PC-9 (cell line): ENCODE data around the gene NXF1. TPM values are rescaled to one million over a fixed set of nuclear protein-coding genes. Genes with fewer than 3 reads are reported as not detected.

Experiments used
- BruUV-seq: library from RNA; stranded (reverse); fragments of 400-500 nt; replicated peaks from 2 replicates; lab custom pipeline; 2021; lab: Mats Ljungman, UMichigan
- CTCF ChIA-PET: fragments of 300-600 bp; sonication (Branson Sonifier 250); formaldehyde crosslinking; loops from one replicate; lab custom pipeline; 2022; ENCODE audit warnings: antibody characterized with exemption; lab: Charles Lee
- POLR2A ChIA-PET: fragments of 300-600 bp; sonication (Branson Sonifier 250); formaldehyde crosslinking; loops from one replicate; lab custom pipeline; 2022; ENCODE audit warnings: antibody characterized with exemption; ENCODE audit not compliant: unreplicated experiment; lab: Charles Lee
- DNase-seq, 2 experiments: peaks; one replicate each; pipeline versions ENCODE4 v3.0.0 to v3.0.0-alpha.2; 2015 to 2022; ENCODE audit warnings: mixed read lengths in 1 of 2
- H2AFZ ChIP-seq: fragments of 200-600 bp; sonication (generic); 2 replicates; pipeline ENCODE4 v1.8.1; 2017; ENCODE audit warnings: antibody characterized with exemption
- H3F3A ChIP-seq: fragments of 200-600 bp; sonication (generic); 2 replicates; pipeline ENCODE4 v1.8.1; 2017; ENCODE audit warnings: antibody characterized with exemption, mild to moderate bottlenecking, low read depth; ENCODE audit not compliant: insufficient read depth
- H3K27ac ChIP-seq: fragments of 200-600 bp; sonication (generic); 2 replicates; pipeline ENCODE4 v1.6.1; 2016; ENCODE audit warnings: mixed run types
- H3K27me3 ChIP-seq: fragments of 200-600 bp; sonication (generic); 2 replicates; pipeline ENCODE4 v1.6.1; 2016; ENCODE audit warnings: low read depth, mixed run types; ENCODE audit not compliant: insufficient read depth
- H3K36me3 ChIP-seq: fragments of 200-600 bp; sonication (generic); 2 replicates; pipeline ENCODE4 v1.6.1; 2016; ENCODE audit warnings: low read depth, mixed run types
- H3K4me1 ChIP-seq: fragments of 200-600 bp; sonication (generic); replicated peaks from 2 replicates; pipeline ENCODE4 v1.6.1; 2016; ENCODE audit warnings: mixed run types; ENCODE audit not compliant: insufficient read depth
- H3K4me2 ChIP-seq: fragments of 200-600 bp; sonication (generic); 2 replicates; pipeline ENCODE4 v1.6.1; 2017; ENCODE audit warnings: mixed run types
- H3K4me3 ChIP-seq: fragments of 200-600 bp; sonication (generic); 2 replicates; pipeline ENCODE4 v1.6.1; 2016; ENCODE audit warnings: mixed run types
- H3K79me2 ChIP-seq: fragments of 200-600 bp; sonication (generic); 2 replicates; pipeline ENCODE4 v1.6.1; 2017; ENCODE audit warnings: low read depth, mixed run types
- H3K9me2 ChIP-seq: fragments of 200-600 bp; sonication (generic); 2 replicates; pipeline ENCODE4 v1.8.1; 2017; ENCODE audit warnings: mild to moderate bottlenecking; ENCODE audit not compliant: insufficient read depth
- H3K9me3 ChIP-seq: fragments of 200-600 bp; sonication (generic); 2 replicates; pipeline ENCODE4 v1.8.1; 2016; ENCODE audit warnings: low read depth; ENCODE audit not compliant: insufficient read depth
- H4K20me1 ChIP-seq: fragments of 200-600 bp; sonication (generic); 2 replicates; pipeline ENCODE4 v1.8.1; 2017; ENCODE audit not compliant: insufficient read depth
- CTCF ChIP-seq: fragments of 200-600 bp; sonication (generic); conservative IDR thresholded peaks from 2 replicates; pipeline ENCODE4 v1.6.1; 2017; ENCODE audit warnings: mixed run types, antibody characterized with exemption, mild to moderate bottlenecking, moderate library complexity
- EZH2 ChIP-seq: fragments of 200-600 bp; sonication (generic); IDR thresholded peaks from 2 replicates; pipeline ENCODE4 v1.8.0; 2017; ENCODE audit warnings: antibody characterized with exemption, low read depth
- intact Hi-C: fragments of 100-400 bp; cut with micrococcal nuclease; formaldehyde crosslinking; loops from one replicate; pipeline ENCODE4 v1.10.0; 2022; ENCODE audit not compliant: unreplicated experiment
- total RNA-seq: library from RNA; stranded (reverse); gene quantifications from 2 replicates; pipeline ENCODE4 v1.2.3, GENCODE V29; 2021

The NXF1 gene
- total RNA-seq, 1 experiment from 2014 or later, result 56.1 TPM

GRCh38 chr11:62810748-62811147, 5.5 kb upstream of the NXF1 start:
- Histone ChIP-seq H3F3A (peaks cover 51% of the 10 kb centered on the region), H3K9me3 (no peaks in the 10 kb centered on the region), H3K9me2 (no peaks in the 10 kb centered on the region), H3K36me3 (no peaks in the 10 kb centered on the region), H4K20me1 (no peaks in the 10 kb centered on the region), H3K27me3 (no peaks in the 10 kb centered on the region), H3K79me2 (no peaks in the 10 kb centered on the region), H3K4me2 (no peak overlapping the region), H3K4me3 (no peak overlapping the region), H2AFZ (no peak overlapping the region), H3K4me1 (peaks cover 8% of the 10 kb centered on the region), H3K27ac (no peak overlapping the region)
- ChIA-PET POLR2A (no interaction called here), CTCF (no interaction called here)
- intact Hi-C loops, result no loop called here
- no TSS peak for BruUV-seq
- no peak for DNase-seq
- TF ChIP-seq CTCF (no peak), EZH2 (no peak)

- Histone ChIP-seq H3K4me1 (peaks cover 20% of the 10 kb centered on the region), H3K4me2 (peak overlapping the region; percentile 76), H3K9me2 (no peaks in the 10 kb centered on the region), H3K27ac (peak overlapping the region; percentile 14; the same call in 1 of the 2 replicates), H4K20me1 (no peaks in the 10 kb centered on the region; the same call in 1 of the 2 replicates), H3K36me3 (0 out of 2 replicates have a peak, but pooled peaks cover 16% of the 10 kb centered on the region), H3K4me3 (no peak overlapping the region), H3K79me2 (peaks cover 32% of the 10 kb centered on the region), H2AFZ (no peak overlapping the region), H3K27me3 (no peaks in the 10 kb centered on the region), H3K9me3 (no peaks in the 10 kb centered on the region), H3F3A (peaks cover 37% of the 10 kb centered on the region; the same call in 1 of the 2 replicates)
- intact Hi-C loops, result no loop called here
- ChIA-PET POLR2A (interaction anchor here (0.7 to 1.4 kb wide), 2 partner anchors 35 to 1005 kb away, joined by 4 to 20 read pairs; no protein-coding TSS in a partner anchor), CTCF (interaction anchor here (0.6 to 0.7 kb wide), 2 partner anchors 34 to 215 kb away, joined by 3 to 11 read pairs; no protein-coding TSS in a partner anchor)
- BruUV-seq, result no TSS peak
- DNase-seq, result peak in 1 of 2 experiments; percentile 25
- TF ChIP-seq EZH2, result no peak
- TF ChIP-seq CTCF, result no peak
Observed at GRCh38 chr11:62806611-62807121, 1.4 kb upstream of the NXF1 start.

- Histone ChIP-seq H3K9me3 (no peaks in the 10 kb centered on the region), H3K27ac (peak overlapping the region; percentile 14; the same call in 1 of the 2 replicates), H2AFZ (peak overlapping the region; percentile 62), H3K4me1 (peaks cover 20% of the 10 kb centered on the region), H3F3A (peaks cover 31% of the 10 kb centered on the region; the same call in 1 of the 2 replicates), H3K4me2 (peak overlapping the region; percentile 76), H3K9me2 (no peaks in the 10 kb centered on the region), H3K36me3 (peaks cover 23% of the 10 kb centered on the region; the same call in 1 of the 2 replicates), H3K27me3 (no peaks in the 10 kb centered on the region), H4K20me1 (no peaks in the 10 kb centered on the region; the same call in 1 of the 2 replicates), H3K79me2 (peaks cover 32% of the 10 kb centered on the region), H3K4me3 (peak overlapping the region; percentile 94)
- BruUV-seq, result no TSS peak
- TF ChIP-seq CTCF, result no peak
- TF ChIP-seq EZH2, result no peak
- POLR2A ChIA-PET, result interaction anchor here (0.8 to 1.4 kb wide), 2 partner anchors 26 to 35 kb away, joined by 4 to 20 read pairs; partner anchors contain the start of gene STX5
- no peak for DNase-seq
- CTCF ChIA-PET, result interaction anchor here (0.6 to 0.7 kb wide), 4 partner anchors 35 to 1036 kb away, joined by 3 to 11 read pairs (median 6); no protein-coding TSS in a partner anchor
- intact Hi-C loops, result loop anchor here (1.0 to 2.0 kb wide), 2 partner anchors 19 to 26 kb away; partner anchors contain the start of genes STX5, TEX54 and TMEM179B
Observed at GRCh38 chr11:62805961-62806441, 761 bp upstream of the NXF1 start.
